NCI-H460 (cell line): ENCODE results near the gene CACNA1D. TPM values are rescaled to one million over a fixed set of nuclear protein-coding genes. Genes with fewer than 3 reads are reported as not detected.

Source experiments
- DNase-seq: peaks from one replicate; pipeline ENCODE4 v3.0.0-alpha.2; 2016; ENCODE audit warnings: low read depth; ENCODE audit errors: extremely low read depth
- total RNA-seq: library from RNA; depleted of rRNA; stranded (reverse); fragments of >200 nt; shearing (Covaris generic); gene quantifications from 2 replicates; pipeline ENCODE4 v1.2.3, GENCODE V29; 2014

CACNA1D gene
- total RNA-seq, 1 experiment from 2014 or later = not detected

- no peak for DNase-seq
Observed at GRCh38 chr3:53800041-53800906, 305.9 kb downstream of the CACNA1D start.

- DNase-seq = no peak
Observed at GRCh38 chr3:53801319-53801718, 306.9 kb downstream of the CACNA1D start.

- no peak for DNase-seq
Observed at GRCh38 chr3:53802256-53802880, 308.0 kb downstream of the CACNA1D start.

- no peak for DNase-seq
Observed at GRCh38 chr3:53803124-53803815, 308.9 kb downstream of the CACNA1D start.

GRCh38 chr3:53803816-53804695, 309.6 kb downstream of the CACNA1D start:
- DNase-seq = no peak

- DNase-seq = no peak
Observed at GRCh38 chr3:53804697-53805462, 310.5 kb downstream of the CACNA1D start.

- DNase-seq = no peak
Observed at GRCh38 chr3:53805463-53806159, 311.2 kb downstream of the CACNA1D start.

GRCh38 chr3:53806182-53807116, 312.0 kb downstream of the CACNA1D start:
- no peak for DNase-seq

- DNase-seq = no peak
Observed at GRCh38 chr3:53807117-53807810, 312.9 kb downstream of the CACNA1D start.

- no peak for DNase-seq
Observed at GRCh38 chr3:53808496-53808895, 314.1 kb downstream of the CACNA1D start.

GRCh38 chr3:53809267-53809666, 314.9 kb downstream of the CACNA1D start:
- DNase-seq = no peak

GRCh38 chr3:53809764-53810400, 315.5 kb downstream of the CACNA1D start:
- no peak for DNase-seq

GRCh38 chr3:53811143-53811927, 316.9 kb downstream of the CACNA1D start:
- no peak for DNase-seq

GRCh38 chr3:53812434-53812833, 318.0 kb downstream of the CACNA1D start:
- no peak for DNase-seq

- no peak for DNase-seq
Observed at GRCh38 chr3:53813229-53813628, 318.8 kb downstream of the CACNA1D start.

- DNase-seq = no peak
Observed at GRCh38 chr3:53813876-53814275, 319.5 kb downstream of the CACNA1D start.
